Stomach (tissue), 4 donors: ENCODE results near the gene PJA1.

ENCODE experiments used
- POLR2A ChIP-seq, 4 donors: fragments of 450-650 bp; IDR thresholded peaks; one replicate each; pipeline ENCODE4 v1.6.1; 2016; ENCODE audit warnings: antibody characterized with exemption in 4 of 4, control low read depth in 2 of 4, mild to moderate bottlenecking in 1 of 4, moderate library complexity in 1 of 4
- TF ChIP-seq, protein P1 (sequence below), 7 experiments: fragments of 450-650 bp in 4 of 7; fragments of 200-600 bp in 3 of 7; sonication (generic) in 3 of 7; IDR thresholded peaks; one replicate each; pipeline ENCODE4 v1.5.1; 2016 to 2019; ENCODE audit warnings: antibody characterized with exemption in 7 of 7, control low read depth in 2 of 7, mild to moderate bottlenecking in 1 of 7

DNA sequence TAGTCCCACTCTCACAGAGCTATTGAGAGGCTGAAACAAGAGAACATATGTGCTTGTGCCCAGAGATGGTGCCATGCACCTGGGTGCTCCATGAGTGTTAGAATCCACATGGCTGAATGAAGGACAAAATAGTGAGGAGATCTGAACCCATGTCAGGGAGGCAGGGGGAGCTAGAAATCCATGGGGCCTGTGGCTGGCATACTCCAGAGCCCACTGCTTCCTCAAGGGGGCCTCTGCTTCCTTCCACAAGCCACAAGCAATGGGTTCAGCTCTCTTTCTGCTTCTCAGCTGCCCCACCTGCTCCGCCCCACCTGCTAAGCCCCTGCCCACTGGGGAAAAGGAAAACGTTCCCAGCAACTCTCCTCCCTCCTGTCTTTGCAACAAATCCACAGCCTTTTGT is 46.1 kb downstream of the PJA1 start:
- no peak for TF ChIP-seq POLR2A (IDR thresholded peaks at IDR 0.05)
- TF ChIP-seq, protein P1, sequence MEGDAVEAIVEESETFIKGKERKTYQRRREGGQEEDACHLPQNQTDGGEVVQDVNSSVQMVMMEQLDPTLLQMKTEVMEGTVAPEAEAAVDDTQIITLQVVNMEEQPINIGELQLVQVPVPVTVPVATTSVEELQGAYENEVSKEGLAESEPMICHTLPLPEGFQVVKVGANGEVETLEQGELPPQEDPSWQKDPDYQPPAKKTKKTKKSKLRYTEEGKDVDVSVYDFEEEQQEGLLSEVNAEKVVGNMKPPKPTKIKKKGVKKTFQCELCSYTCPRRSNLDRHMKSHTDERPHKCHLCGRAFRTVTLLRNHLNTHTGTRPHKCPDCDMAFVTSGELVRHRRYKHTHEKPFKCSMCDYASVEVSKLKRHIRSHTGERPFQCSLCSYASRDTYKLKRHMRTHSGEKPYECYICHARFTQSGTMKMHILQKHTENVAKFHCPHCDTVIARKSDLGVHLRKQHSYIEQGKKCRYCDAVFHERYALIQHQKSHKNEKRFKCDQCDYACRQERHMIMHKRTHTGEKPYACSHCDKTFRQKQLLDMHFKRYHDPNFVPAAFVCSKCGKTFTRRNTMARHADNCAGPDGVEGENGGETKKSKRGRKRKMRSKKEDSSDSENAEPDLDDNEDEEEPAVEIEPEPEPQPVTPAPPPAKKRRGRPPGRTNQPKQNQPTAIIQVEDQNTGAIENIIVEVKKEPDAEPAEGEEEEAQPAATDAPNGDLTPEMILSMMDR (IDR thresholded peaks at IDR 0.05): no peak
